Skeletal muscle tissue (tissue), 4 donors: Measurements from ENCODE around the gene CSNK1A1. TPM values are rescaled to one million over a fixed set of nuclear protein-coding genes. Genes with fewer than 3 reads are reported as not detected.

Experiments
- H3K27ac ChIP-seq: one replicate; pipeline ENCODE4 v1.7.0; 2013; ENCODE audit warnings: mild to moderate bottlenecking, low read depth, low read length, inconsistent platforms
- H3K27me3 ChIP-seq, 3 donors: one replicate each; pipeline ENCODE4 v1.7.0; 2013; ENCODE audit warnings: low read length in 3 of 3; ENCODE audit not compliant: control insufficient read depth in 3 of 3, insufficient read depth in 3 of 3
- H3K36me3 ChIP-seq, 3 donors: one replicate each; pipeline ENCODE4 v1.7.0; 2013; ENCODE audit warnings: low read length in 3 of 3; ENCODE audit not compliant: control insufficient read depth in 3 of 3, insufficient read depth in 3 of 3
- H3K4me1 ChIP-seq, 3 donors: one replicate each; pipeline ENCODE4 v1.7.0; 2013; ENCODE audit warnings: low read length in 3 of 3, mild to moderate bottlenecking in 3 of 3; ENCODE audit not compliant: control insufficient read depth in 3 of 3, insufficient read depth in 3 of 3
- H3K4me3 ChIP-seq, 3 donors: one replicate each; pipeline ENCODE4 v1.7.0; 2013; ENCODE audit warnings: low read length in 3 of 3
- H3K9ac ChIP-seq, 3 donors: one replicate each; pipeline ENCODE4 v1.7.0; 2013; ENCODE audit warnings: low read length in 3 of 3, mild to moderate bottlenecking in 3 of 3, moderate library complexity in 2 of 3, low read depth in 1 of 3
- H3K9me3 ChIP-seq, 3 donors: one replicate each; pipeline ENCODE4 v1.7.0; 2013; ENCODE audit warnings: low read length in 3 of 3; ENCODE audit not compliant: control insufficient read depth in 3 of 3
- total RNA-seq: library from RNA; depleted of rRNA; stranded (reverse); fragments of >200 nt; gene quantifications from one replicate; pipeline ENCODE4 v1.2.3, GENCODE V29; 2014
- donor health status: Osteomylitis.

Gene CSNK1A1
- total RNA-seq, 1 donor from 2014 or later: 161 TPM

DNA sequence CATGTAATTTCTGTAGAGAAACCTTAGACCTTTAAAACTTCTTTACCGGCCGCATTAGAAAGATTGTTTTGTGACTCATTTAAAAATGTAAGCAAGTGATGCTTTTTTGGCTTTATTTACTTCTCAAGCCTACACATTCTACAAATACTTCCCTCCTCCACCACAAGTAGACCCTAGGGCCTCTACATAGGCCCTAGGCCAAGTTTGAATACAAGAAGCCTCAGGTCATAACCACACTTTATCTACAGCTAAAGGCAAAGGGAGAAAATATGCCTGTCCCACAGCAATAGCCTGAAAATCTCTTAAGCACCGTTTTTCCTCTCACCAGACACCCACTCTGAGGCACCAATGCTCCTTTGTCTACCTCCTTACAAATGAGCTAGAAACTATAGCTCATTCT lies 53.9 kb downstream of the CSNK1A1 start:
- Histone ChIP-seq H3K9ac (no peak overlapping the region), H3K27ac (peak overlapping the region; percentile 16), H3K9me3 (no peaks in the 10 kb centered on the region), H3K4me1 (peaks cover 0 to 7% (median 5%) of the 10 kb centered on the region in 3 donors), H3K4me3 (no peak overlapping the region), H3K36me3 (peaks cover 11 to 36% (median 21%) of the 10 kb centered on the region in 3 donors), H3K27me3 (no peaks in the 10 kb centered on the region)

DNA sequence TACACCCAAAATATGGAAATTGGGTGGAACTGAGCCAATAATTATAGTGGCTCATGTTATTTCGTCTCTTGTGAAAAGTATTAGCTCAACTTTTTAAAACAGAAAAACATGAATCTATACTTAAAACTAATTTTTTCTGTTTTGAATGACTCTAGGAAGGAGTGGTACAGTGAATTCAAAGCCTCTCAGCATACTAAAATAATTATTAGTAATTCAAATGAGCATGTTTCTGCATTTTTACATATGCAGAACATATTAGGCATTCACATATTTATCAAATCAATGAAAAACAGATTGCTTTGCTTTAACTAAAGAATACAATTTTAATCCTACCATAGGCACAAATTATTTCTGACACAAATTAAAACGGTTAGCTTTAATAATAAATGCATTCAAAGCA lies 54.3 kb downstream of the CSNK1A1 start:
- Histone ChIP-seq H3K4me3 (no peak overlapping the region), H3K4me1 (peaks cover 0 to 7% (median 5%) of the 10 kb centered on the region in 3 donors), H3K27ac (no peak overlapping the region), H3K9ac (no peak overlapping the region), H3K9me3 (no peaks in the 10 kb centered on the region), H3K27me3 (no peaks in the 10 kb centered on the region), H3K36me3 (peaks cover 11 to 36% (median 21%) of the 10 kb centered on the region in 3 donors)

- H3K9ac ChIP-seq: no peak overlapping the region
- peaks cover 0 to 7% (median 5%) of the 10 kb centered on the region in 3 donors for H3K4me1 ChIP-seq
- H3K9me3 ChIP-seq: no peaks in the 10 kb centered on the region
- peaks cover 11 to 32% (median 17%) of the 10 kb centered on the region in 3 donors for H3K36me3 ChIP-seq
- H3K27me3 ChIP-seq: no peaks in the 10 kb centered on the region
- no peak overlapping the region for H3K27ac ChIP-seq
- no peak overlapping the region for H3K4me3 ChIP-seq
These were observed 55.1 kb downstream of the CSNK1A1 start for GRCh38 chr5:149496166-149496565.

- Histone ChIP-seq H3K9me3 (no peaks in the 10 kb centered on the region), H3K4me1 (peaks cover 0 to 7% (median 6%) of the 10 kb centered on the region in 3 donors), H3K36me3 (peaks cover 11 to 27% (median 12%) of the 10 kb centered on the region in 3 donors), H3K9ac (no peak overlapping the region), H3K4me3 (no peak overlapping the region), H3K27me3 (no peaks in the 10 kb centered on the region), H3K27ac (no peak overlapping the region)
These were observed 55.6 kb downstream of the CSNK1A1 start for GRCh38 chr5:149495673-149496072.

DNA sequence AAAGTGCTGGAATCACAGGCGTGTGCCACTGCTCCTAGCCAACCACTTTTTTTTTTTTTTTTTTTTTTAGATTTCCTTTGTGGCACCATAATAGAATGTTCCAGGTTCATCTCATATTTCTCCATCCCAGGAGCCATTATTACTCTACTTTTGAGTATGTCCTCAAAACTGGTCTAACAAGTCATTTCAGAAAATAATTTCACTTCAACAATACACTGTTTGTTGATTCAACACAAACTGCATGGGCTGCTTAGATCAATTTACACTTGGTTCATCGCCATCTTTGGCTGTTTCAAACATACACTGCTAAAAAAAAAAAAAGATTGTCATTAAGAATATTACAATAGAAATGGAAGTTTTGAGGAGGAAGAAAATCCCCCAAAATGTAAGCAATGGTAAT lies 57.9 kb downstream of the CSNK1A1 start:
- H3K4me3 ChIP-seq: no peak overlapping the region
- no peaks in the 10 kb centered on the region for H3K27me3 ChIP-seq
- H3K9ac ChIP-seq: no peak overlapping the region
- no peak overlapping the region for H3K27ac ChIP-seq
- H3K9me3 ChIP-seq: no peaks in the 10 kb centered on the region
- H3K36me3 ChIP-seq: peaks cover 3 to 12% (median 6%) of the 10 kb centered on the region in 3 donors
- peaks cover 6 to 24% (median 19%) of the 10 kb centered on the region in 3 donors for H3K4me1 ChIP-seq

GRCh38 chr5:149492781-149493180 lies 58.5 kb downstream of the CSNK1A1 start:
- no peaks in the 10 kb centered on the region for H3K9me3 ChIP-seq
- peaks cover 0 to 12% (median 6%) of the 10 kb centered on the region in 3 donors for H3K36me3 ChIP-seq
- no peak overlapping the region for H3K4me3 ChIP-seq
- peaks cover 7 to 24% (median 19%) of the 10 kb centered on the region in 3 donors for H3K4me1 ChIP-seq
- H3K27me3 ChIP-seq: no peaks in the 10 kb centered on the region
- H3K27ac ChIP-seq: peak overlapping the region; percentile 18
- no peak overlapping the region for H3K9ac ChIP-seq

- Histone ChIP-seq H3K36me3 (peaks cover 0 to 4% (median 0%) of the 10 kb centered on the region in 3 donors), H3K4me3 (no peak overlapping the region), H3K4me1 (peaks cover 25 to 43% (median 36%) of the 10 kb centered on the region in 3 donors), H3K9me3 (no peaks in the 10 kb centered on the region), H3K9ac (no peak overlapping the region), H3K27ac (no peak overlapping the region), H3K27me3 (no peaks in the 10 kb centered on the region)
These were observed 60.4 kb downstream of the CSNK1A1 start for GRCh38 chr5:149490599-149491485.

DNA sequence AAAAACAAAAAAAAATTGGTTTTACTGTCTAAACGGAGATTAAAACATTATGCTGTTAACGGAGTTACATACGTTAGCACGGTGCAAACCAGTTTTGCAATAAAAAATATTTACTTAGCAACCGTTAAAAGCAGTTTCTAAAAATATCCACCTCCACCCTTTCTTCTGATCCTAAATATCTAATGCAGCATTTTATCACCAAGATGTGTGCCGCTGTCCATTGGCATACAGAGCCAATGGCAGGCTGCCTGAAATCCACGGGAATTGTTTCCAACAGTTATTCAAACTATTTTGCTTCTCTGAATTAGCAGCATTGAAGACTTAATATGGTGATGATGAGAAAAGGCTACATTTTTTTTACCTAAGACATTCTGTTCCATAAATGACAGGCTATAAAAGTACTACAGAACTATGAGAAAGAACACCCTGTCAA lies 61.6 kb downstream of the CSNK1A1 start:
- Histone ChIP-seq H3K4me3 (peak overlapping the region in 1 of 3 donors; percentile 41), H3K9me3 (no peaks in the 10 kb centered on the region), H3K36me3 (peaks cover 0 to 4% (median 0%) of the 10 kb centered on the region in 3 donors), H3K4me1 (peaks cover 31 to 52% (median 42%) of the 10 kb centered on the region in 3 donors), H3K9ac (no peak overlapping the region), H3K27me3 (no peaks in the 10 kb centered on the region), H3K27ac (peak overlapping the region; percentile 0)

GRCh38 chr5:149488645-149489306 lies 62.5 kb downstream of the CSNK1A1 start:
- Histone ChIP-seq H3K36me3 (peaks cover 0 to 3% (median 0%) of the 10 kb centered on the region in 3 donors), H3K4me3 (no peak overlapping the region), H3K4me1 (peaks cover 31 to 52% (median 42%) of the 10 kb centered on the region in 3 donors), H3K9ac (no peak overlapping the region), H3K9me3 (no peaks in the 10 kb centered on the region), H3K27ac (peak overlapping the region; percentile 91), H3K27me3 (no peaks in the 10 kb centered on the region)

- H3K9ac ChIP-seq: peak overlapping the region in 1 of 3 donors; percentile 24
- H3K4me3 ChIP-seq: no peak overlapping the region
- no peaks in the 10 kb centered on the region for H3K9me3 ChIP-seq
- peak overlapping the region; percentile 91 for H3K27ac ChIP-seq
- H3K27me3 ChIP-seq: no peaks in the 10 kb centered on the region
- H3K36me3 ChIP-seq: no peaks in the 10 kb centered on the region
- peaks cover 31 to 52% (median 40%) of the 10 kb centered on the region in 3 donors for H3K4me1 ChIP-seq
These were observed 63.6 kb downstream of the CSNK1A1 start for GRCh38 chr5:149487672-149488071.
